GM23338 (cell line): ENCODE results near the gene TBC1D3B. TPM values are rescaled to one million over a fixed set of nuclear protein-coding genes. Genes with fewer than 3 reads are reported as not detected.
"Not testable (repeated sequence)": the region's sequence is repeated elsewhere in the genome, so short reads cannot be mapped to it uniquely, and the experiment has no call there.

Experiments used
- ATAC-seq: fragments of 200-7000 bp; cut with Tn5 transposase; 3 replicates; pipeline ENCODE4 v1.9.1; 2020
- DNase-seq: peaks from one replicate; pipeline ENCODE4 v3.0.0-alpha.2; 2015; ENCODE audit warnings: low spot score
- H2AFZ ChIP-seq: fragments of 200-600 bp; sonication (generic); 2 replicates; pipeline ENCODE4 v1.8.0; 2016; ENCODE audit warnings: antibody characterized with exemption, mild to moderate bottlenecking, moderate library complexity
- H3F3A ChIP-seq: fragments of 200-600 bp; sonication (generic); replicated peaks from 2 replicates; pipeline ENCODE4 v1.8.0; 2017; ENCODE audit warnings: antibody characterized with exemption, mixed run types, low read depth
- H3K27ac ChIP-seq: fragments of 200-600 bp; sonication (generic); 2 replicates; pipeline ENCODE4 v1.6.1; 2016; ENCODE audit warnings: low read depth
- H3K27me3 ChIP-seq: fragments of 200-600 bp; sonication (generic); 2 replicates; pipeline ENCODE4 v1.8.0; 2016; ENCODE audit warnings: mild to moderate bottlenecking, mixed run types, moderate library complexity; ENCODE audit not compliant: insufficient read depth
- H3K36me3 ChIP-seq: fragments of 200-600 bp; sonication (generic); 2 replicates; pipeline ENCODE4 v1.8.0; 2016; ENCODE audit warnings: mild to moderate bottlenecking; ENCODE audit not compliant: insufficient read depth
- H3K4me1 ChIP-seq: fragments of 200-600 bp; sonication (generic); 2 replicates; pipeline ENCODE4 v1.8.0; 2016; ENCODE audit warnings: mild to moderate bottlenecking, moderate library complexity; ENCODE audit not compliant: insufficient read depth
- H3K4me2 ChIP-seq: fragments of 200-600 bp; sonication (generic); 2 replicates; pipeline ENCODE4 v1.7.1; 2017; ENCODE audit warnings: mixed run types
- H3K4me3 ChIP-seq: fragments of 200-600 bp; sonication (generic); 2 replicates; pipeline ENCODE4 v1.6.1; 2016; ENCODE audit warnings: mixed run types
- H3K79me2 ChIP-seq: fragments of 200-600 bp; sonication (generic); replicated peaks from 2 replicates; pipeline ENCODE4 v1.8.0; 2017; ENCODE audit warnings: mild to moderate bottlenecking; ENCODE audit not compliant: insufficient read depth
- H3K9me2 ChIP-seq: fragments of 200-600 bp; sonication (generic); 2 replicates; pipeline ENCODE4 v1.8.0; 2017; ENCODE audit not compliant: insufficient read depth
- H4K20me1 ChIP-seq: fragments of 200-600 bp; sonication (generic); replicated peaks from 2 replicates; pipeline ENCODE4 v1.8.0; 2017; ENCODE audit warnings: mild to moderate bottlenecking; ENCODE audit not compliant: insufficient read depth
- H3K27ac Mint-ChIP-seq: 2 replicates; pipeline ENCODE4 v1.8.0; 2020; ENCODE audit warnings: inconsistent platforms, mild to moderate bottlenecking, moderate library complexity, mixed read lengths
- H3K27me3 Mint-ChIP-seq: 3 replicates; pipeline ENCODE4 v1.8.0; 2022; ENCODE audit warnings: low read depth, mild to moderate bottlenecking, moderate library complexity, mixed read lengths, inconsistent platforms; ENCODE audit not compliant: insufficient read depth, poor library complexity
- H3K36me3 Mint-ChIP-seq: 3 replicates; pipeline ENCODE4 v1.8.0; 2021; ENCODE audit warnings: low read depth, mild to moderate bottlenecking, inconsistent platforms, moderate library complexity, mixed read lengths
- H3K4me1 Mint-ChIP-seq: 3 replicates; pipeline ENCODE4 v1.8.0; 2020; ENCODE audit warnings: mild to moderate bottlenecking, inconsistent platforms, mixed read lengths
- H3K4me3 Mint-ChIP-seq: 3 replicates; pipeline ENCODE4 v1.8.0; 2021; ENCODE audit warnings: moderate library complexity, mild to moderate bottlenecking, inconsistent platforms, mixed read lengths
- H3K9me3 Mint-ChIP-seq: 3 replicates; pipeline ENCODE4 v1.8.0; 2020; ENCODE audit warnings: moderate library complexity, mild to moderate bottlenecking, inconsistent platforms, mixed read lengths
- ETS1 ChIP-seq: IDR thresholded peaks from 2 replicates; pipeline ENCODE4 v1.6.1; 2016; ENCODE audit warnings: antibody characterized with exemption
- EZH2 ChIP-seq: fragments of 200-600 bp; sonication (generic); IDR thresholded peaks from one replicate; pipeline ENCODE4 v1.8.0; 2017; ENCODE audit warnings: antibody characterized with exemption, mild to moderate bottlenecking, low read depth; ENCODE audit not compliant: unreplicated experiment
- EZH2phosphoT487 ChIP-seq: fragments of 200-600 bp; sonication (generic); IDR thresholded peaks from one replicate; pipeline ENCODE4 v1.8.1; 2018; ENCODE audit warnings: antibody characterized with exemption; ENCODE audit not compliant: unreplicated experiment
- JUNB ChIP-seq: IDR thresholded peaks from one replicate; pipeline ENCODE4 v1.6.1; 2016; ENCODE audit warnings: antibody characterized with exemption; ENCODE audit not compliant: unreplicated experiment
- NANOG ChIP-seq: IDR thresholded peaks from 2 replicates; pipeline ENCODE4 v1.6.1; 2016; ENCODE audit warnings: antibody characterized with exemption, borderline replicate concordance
- POLR2AphosphoS5 ChIP-seq: IDR thresholded peaks from 2 replicates; pipeline ENCODE4 v1.6.1; 2016; ENCODE audit warnings: antibody characterized with exemption, low read depth
- STAT1 ChIP-seq: IDR thresholded peaks from one replicate; pipeline ENCODE4 v1.6.1; 2016; ENCODE audit warnings: antibody characterized with exemption; ENCODE audit not compliant: unreplicated experiment
- ZNF331 ChIP-seq: fragments of 250-450 bp; sonication (Bioruptor Pico); IDR thresholded peaks from 2 replicates; pipeline ENCODE4 v1.5.0; 2020; ENCODE audit warnings: low read depth, mild to moderate bottlenecking, moderate library complexity
- ZNF462 ChIP-seq: fragments of 250-450 bp; sonication (Bioruptor Pico); IDR thresholded peaks from 2 replicates; pipeline ENCODE4 v1.5.0; 2020; ENCODE audit warnings: mild to moderate bottlenecking, moderate library complexity
- polyA plus RNA-seq: library from polyadenylated mRNA; unstranded; fragments of >200 nt; fragmentation: Nextera tagmentation; extraction: Ambion mirVana; gene quantifications from 2 replicates; pipeline ENCODE4 v1.2.1, GENCODE V29; 2016
- total RNA-seq: library from RNA; depleted of rRNA; stranded (reverse); fragments of >200 nt; shearing (Covaris generic); gene quantifications from 2 replicates; pipeline ENCODE4 v1.2.3, GENCODE V29; 2014

TBC1D3B gene
- total and polyA plus RNA-seq, 2 experiments from 2014 or later, result 0.95 to 1.3 TPM

GRCh38 chr17:36201506-36201905, 25.1 kb upstream of the TBC1D3B start:
- H3K36me3 Mint-ChIP-seq, H4K20me1 ChIP-seq, H3K9me2 ChIP-seq, H3K27me3 Mint-ChIP-seq, DNase-seq, H3F3A ChIP-seq, H3K4me3 ChIP-seq, H3K4me1 ChIP-seq, H3K27ac ChIP-seq, H3K27ac Mint-ChIP-seq, H3K9me3 Mint-ChIP-seq, H2AFZ ChIP-seq, H3K4me2 ChIP-seq, H3K79me2 ChIP-seq, H3K27me3 ChIP-seq, H3K36me3 ChIP-seq, H3K4me3 Mint-ChIP-seq: not testable (repeated sequence)
- peaks cover 10% of the 10 kb centered on the region for H3K4me1 Mint-ChIP-seq
- ATAC-seq, result peak; percentile 41

- not testable (repeated sequence) for H3K36me3 ChIP-seq, H3K27me3 Mint-ChIP-seq, DNase-seq, H3K79me2 ChIP-seq, H3F3A ChIP-seq, H3K9me3 Mint-ChIP-seq, H4K20me1 ChIP-seq, ATAC-seq, H3K27ac ChIP-seq, H3K27me3 ChIP-seq, H3K4me3 Mint-ChIP-seq, H3K4me2 ChIP-seq, H3K36me3 Mint-ChIP-seq, H3K9me2 ChIP-seq, H3K4me1 ChIP-seq, H3K27ac Mint-ChIP-seq, H3K4me3 ChIP-seq
- H2AFZ ChIP-seq, result peak overlapping the region; percentile 43; the same call in 1 of the 2 replicates
- peaks cover 13% of the 10 kb centered on the region for H3K4me1 Mint-ChIP-seq
Observed at GRCh38 chr17:36201102-36201501, 24.7 kb upstream of the TBC1D3B start.

GRCh38 chr17:36198831-36199465, 22.5 kb upstream of the TBC1D3B start:
- no peaks in the 10 kb centered on the region for H3K79me2 ChIP-seq
- H4K20me1 ChIP-seq, result no peaks in the 10 kb centered on the region
- H3K9me3 Mint-ChIP-seq, result no peaks in the 10 kb centered on the region
- H2AFZ ChIP-seq, result no peak overlapping the region
- no peak overlapping the region for H3K27ac ChIP-seq
- no peak overlapping the region for H3K4me3 ChIP-seq
- peaks cover 5% of the 10 kb centered on the region; the same call in 1 of the 2 replicates for H3K27me3 ChIP-seq
- H3K36me3 Mint-ChIP-seq, result no peaks in the 10 kb centered on the region
- peaks cover 20% of the 10 kb centered on the region for H3K4me1 Mint-ChIP-seq
- H3K9me2 ChIP-seq, result no peaks in the 10 kb centered on the region
- no peak for ATAC-seq
- H3K27ac Mint-ChIP-seq, result no peak overlapping the region; the same call in 1 of the 2 replicates
- H3K4me3 Mint-ChIP-seq, result no peak overlapping the region
- H3K4me1 ChIP-seq, result peaks cover 8% of the 10 kb centered on the region
- no peak overlapping the region for H3K4me2 ChIP-seq
- H3K27me3 Mint-ChIP-seq, result peaks cover 5% of the 10 kb centered on the region
- no peak for DNase-seq
- no peaks in the 10 kb centered on the region for H3K36me3 ChIP-seq
- H3F3A ChIP-seq, result no peaks in the 10 kb centered on the region
- TF ChIP-seq ETS1, result no peak
- TF ChIP-seq STAT1, result no peak
- no peak for TF ChIP-seq POLR2AphosphoS5
- TF ChIP-seq EZH2, result no peak
- no peak for TF ChIP-seq ZNF331
- no peak for TF ChIP-seq EZH2phosphoT487
- TF ChIP-seq NANOG, result no peak
- TF ChIP-seq ZNF462, result no peak
- TF ChIP-seq JUNB, result no peak
